Measurements from ENCODE around the gene UNC80. TPM values are rescaled to one million over a fixed set of nuclear protein-coding genes. Genes with fewer than 3 reads are reported as not detected.

The UNC80 gene
- total and polyA plus RNA-seq, 2 donors (not counting 1 experiment from before 2014, with no cell fraction given): under 0.01 TPM; not detected in 1

DNA sequence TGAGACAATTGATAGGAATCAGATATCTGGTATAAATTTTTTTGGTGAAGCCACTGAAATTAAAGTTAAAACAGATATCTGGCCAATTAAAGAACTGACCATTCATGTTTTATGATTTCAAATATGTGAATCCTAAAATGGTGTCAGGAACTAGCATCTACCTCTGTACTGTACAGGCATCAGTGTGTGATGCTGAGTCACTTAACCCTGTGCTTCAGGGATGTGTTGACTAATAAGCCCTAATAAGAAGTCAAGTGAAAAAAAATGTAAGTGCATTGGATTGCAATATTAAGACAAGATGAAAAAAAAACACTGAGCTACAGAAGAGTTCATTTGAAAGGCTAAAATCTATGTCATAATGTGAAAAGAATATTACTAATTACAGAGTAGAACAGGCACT lies 9.1 kb upstream of the UNC80 start:
- H3K27me3 ChIP-seq (ENCODE audit: control insufficient read depth, insufficient read depth, low read length): no peaks in the 10 kb centered on the region
- H3K79me2 ChIP-seq (ENCODE audit: control insufficient read depth, insufficient read depth, low read length): no peaks in the 10 kb centered on the region
- H3K36me3 ChIP-seq (ENCODE audit: control insufficient read depth, insufficient read depth, low read length): no peaks in the 10 kb centered on the region
- no peaks in the 10 kb centered on the region for H4K20me1 ChIP-seq (ENCODE audit: control insufficient read depth, extremely low read depth, insufficient read depth, low read length)
- no peak overlapping the region for H2AFZ ChIP-seq (ENCODE audit: low read length)
- H3K9me3 ChIP-seq (ENCODE audit: control insufficient read depth, insufficient read depth, low read depth, low read length): no peaks in the 10 kb centered on the region
- no peak for DNase-seq (ENCODE audit: low read depth in 2 of 2)
- TF ChIP-seq EZH2 (IDR thresholded peaks at IDR 0.05; ENCODE audit: low read length, missing control alignments): no peak
- TF ChIP-seq, protein P1, sequence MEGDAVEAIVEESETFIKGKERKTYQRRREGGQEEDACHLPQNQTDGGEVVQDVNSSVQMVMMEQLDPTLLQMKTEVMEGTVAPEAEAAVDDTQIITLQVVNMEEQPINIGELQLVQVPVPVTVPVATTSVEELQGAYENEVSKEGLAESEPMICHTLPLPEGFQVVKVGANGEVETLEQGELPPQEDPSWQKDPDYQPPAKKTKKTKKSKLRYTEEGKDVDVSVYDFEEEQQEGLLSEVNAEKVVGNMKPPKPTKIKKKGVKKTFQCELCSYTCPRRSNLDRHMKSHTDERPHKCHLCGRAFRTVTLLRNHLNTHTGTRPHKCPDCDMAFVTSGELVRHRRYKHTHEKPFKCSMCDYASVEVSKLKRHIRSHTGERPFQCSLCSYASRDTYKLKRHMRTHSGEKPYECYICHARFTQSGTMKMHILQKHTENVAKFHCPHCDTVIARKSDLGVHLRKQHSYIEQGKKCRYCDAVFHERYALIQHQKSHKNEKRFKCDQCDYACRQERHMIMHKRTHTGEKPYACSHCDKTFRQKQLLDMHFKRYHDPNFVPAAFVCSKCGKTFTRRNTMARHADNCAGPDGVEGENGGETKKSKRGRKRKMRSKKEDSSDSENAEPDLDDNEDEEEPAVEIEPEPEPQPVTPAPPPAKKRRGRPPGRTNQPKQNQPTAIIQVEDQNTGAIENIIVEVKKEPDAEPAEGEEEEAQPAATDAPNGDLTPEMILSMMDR (conservative IDR thresholded peaks at IDR 0.05 in 1 of 2, IDR thresholded peaks at IDR 0.05 in 1 of 2; ENCODE audit: low read depth in 1 of 2, low read length in 2 of 2): no peak
- H3K4me3 ChIP-seq (replicated peaks in 1 of 4; ENCODE audit: control extremely low read depth in 1 of 4, insufficient read depth in 1 of 4, low read depth in 3 of 4, low read length in 4 of 4): no peak overlapping the region
- H3K4me2 ChIP-seq (ENCODE audit: extremely low read depth, insufficient read depth, low read length): no peak overlapping the region
- H3K27ac ChIP-seq (ENCODE audit: insufficient read depth, low read length): no peak overlapping the region
- H3K9ac ChIP-seq (ENCODE audit: insufficient read depth, low read length): no peak overlapping the region
- no peaks in the 10 kb centered on the region for H3K4me1 ChIP-seq (ENCODE audit: control insufficient read depth, extremely low read depth, insufficient read depth, low read length)

DNA sequence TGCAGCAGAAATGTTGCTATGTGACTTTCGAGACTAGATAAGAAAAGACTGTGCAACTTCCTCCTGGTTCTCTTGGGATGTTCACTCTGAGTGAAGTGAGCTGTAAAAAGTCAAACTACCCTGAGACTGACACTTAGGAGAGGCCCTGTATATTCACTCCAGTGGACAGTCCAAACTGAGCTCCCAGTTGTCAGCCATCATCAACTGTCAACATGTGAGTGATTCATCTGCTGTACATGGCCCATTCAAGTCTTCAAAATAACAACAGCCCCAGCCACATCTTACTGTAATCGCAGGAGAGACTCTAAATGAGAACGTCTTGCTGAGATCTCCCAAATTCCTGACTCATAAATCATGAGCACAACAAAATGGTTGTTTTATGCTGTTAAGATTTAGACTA lies 8.5 kb upstream of the UNC80 start:
- Histone ChIP-seq H2AFZ (ENCODE audit: low read length) (no peak overlapping the region), H3K79me2 (ENCODE audit: control insufficient read depth, insufficient read depth, low read length) (no peaks in the 10 kb centered on the region), H3K9ac (ENCODE audit: insufficient read depth, low read length) (no peak overlapping the region), H3K27ac (ENCODE audit: insufficient read depth, low read length) (no peak overlapping the region), H3K36me3 (ENCODE audit: control insufficient read depth, insufficient read depth, low read length) (no peaks in the 10 kb centered on the region), H3K4me1 (ENCODE audit: control insufficient read depth, extremely low read depth, insufficient read depth, low read length) (no peaks in the 10 kb centered on the region), H3K9me3 (ENCODE audit: control insufficient read depth, insufficient read depth, low read depth, low read length) (no peaks in the 10 kb centered on the region), H3K27me3 (ENCODE audit: control insufficient read depth, insufficient read depth, low read length) (no peaks in the 10 kb centered on the region), H3K4me2 (ENCODE audit: extremely low read depth, insufficient read depth, low read length) (no peak overlapping the region), H4K20me1 (ENCODE audit: control insufficient read depth, extremely low read depth, insufficient read depth, low read length) (no peaks in the 10 kb centered on the region), H3K4me3 (replicated peaks in 1 of 4; ENCODE audit: control extremely low read depth in 1 of 4, insufficient read depth in 1 of 4, low read depth in 3 of 4, low read length in 4 of 4) (no peak overlapping the region)
- no peak for DNase-seq (ENCODE audit: low read depth in 2 of 2)
- TF ChIP-seq, protein P1 (conservative IDR thresholded peaks at IDR 0.05 in 1 of 2, IDR thresholded peaks at IDR 0.05 in 1 of 2; ENCODE audit: low read depth in 1 of 2, low read length in 2 of 2): no peak
- no peak for TF ChIP-seq EZH2 (IDR thresholded peaks at IDR 0.05; ENCODE audit: low read length, missing control alignments)

DNA sequence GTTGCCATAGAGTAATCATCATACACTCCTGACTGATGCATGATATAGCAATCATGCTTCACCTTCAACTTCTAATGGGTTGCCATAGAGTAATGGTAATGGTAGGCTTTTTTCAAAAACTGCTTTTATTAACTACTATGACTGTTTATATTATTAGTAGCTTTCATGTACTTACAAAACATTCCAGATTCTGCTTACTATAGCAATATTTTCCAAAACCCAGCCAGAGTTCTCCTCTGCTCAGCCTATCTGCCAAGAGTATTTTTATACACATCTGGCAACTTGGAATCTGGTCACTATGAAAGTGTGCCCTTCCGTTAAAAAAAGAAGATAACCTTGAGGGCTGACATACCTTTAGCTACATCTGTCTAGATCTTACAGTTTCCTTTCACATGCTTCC lies 5.0 kb upstream of the UNC80 start:
- Histone ChIP-seq H3K27ac (ENCODE audit: insufficient read depth, low read length) (no peak overlapping the region), H3K4me2 (ENCODE audit: extremely low read depth, insufficient read depth, low read length) (no peak overlapping the region), H3K27me3 (ENCODE audit: control insufficient read depth, insufficient read depth, low read length) (no peaks in the 10 kb centered on the region), H2AFZ (ENCODE audit: low read length) (no peak overlapping the region), H3K79me2 (ENCODE audit: control insufficient read depth, insufficient read depth, low read length) (no peaks in the 10 kb centered on the region), H3K36me3 (ENCODE audit: control insufficient read depth, insufficient read depth, low read length) (no peaks in the 10 kb centered on the region), H3K4me3 (replicated peaks in 1 of 4; ENCODE audit: control extremely low read depth in 1 of 4, insufficient read depth in 1 of 4, low read depth in 3 of 4, low read length in 4 of 4) (no peak overlapping the region), H3K4me1 (ENCODE audit: control insufficient read depth, extremely low read depth, insufficient read depth, low read length) (no peaks in the 10 kb centered on the region), H3K9me3 (ENCODE audit: control insufficient read depth, insufficient read depth, low read depth, low read length) (no peaks in the 10 kb centered on the region), H4K20me1 (ENCODE audit: control insufficient read depth, extremely low read depth, insufficient read depth, low read length) (no peaks in the 10 kb centered on the region), H3K9ac (ENCODE audit: insufficient read depth, low read length) (no peak overlapping the region)
- TF ChIP-seq, protein P1 (conservative IDR thresholded peaks at IDR 0.05 in 1 of 2, IDR thresholded peaks at IDR 0.05 in 1 of 2; ENCODE audit: low read depth in 1 of 2, low read length in 2 of 2): no peak
- no peak for TF ChIP-seq EZH2 (IDR thresholded peaks at IDR 0.05; ENCODE audit: low read length, missing control alignments)
- DNase-seq (ENCODE audit: low read depth in 2 of 2): no peak
